H1 (cell line): ENCODE data around the gene PCDHGB6. TPM values are rescaled to one million over a fixed set of nuclear protein-coding genes. Genes with fewer than 3 reads are reported as not detected.

ENCODE experiments used
- CTCF ChIA-PET: fragments of 300-600 bp; sonication (Branson Sonifier 250); formaldehyde crosslinking; loops from one replicate; lab custom pipeline; 2021; ENCODE audit not compliant: partially characterized antibody; lab: Charles Lee
- POLR2A ChIA-PET: fragments of 300-600 bp; sonication (Branson Sonifier 250); formaldehyde crosslinking; loops from one replicate; lab custom pipeline; 2021; ENCODE audit warnings: inconsistent platforms; ENCODE audit not compliant: partially characterized antibody; lab: Charles Lee
- DNase-seq, 2 experiments: peaks; one replicate each; pipeline versions ENCODE4 v3.0.0 to v3.0.0-alpha.2; 2010 to 2022; ENCODE audit warnings: low spot score in 2 of 2, low read depth in 1 of 2, mixed read lengths in 1 of 2
- FAIRE-seq: peaks from 2 replicates; lab custom pipeline; 2011; peaks lifted over from hg19 to GRCh38; lab: Jason Lieb, UNC
- H2AFZ ChIP-seq: 2 replicates; pipeline ENCODE4 v1.8.1; 2012; ENCODE audit warnings: low read length, inconsistent platforms
- H2AK5ac ChIP-seq: 2 replicates; pipeline ENCODE4 v1.6.1; 2013; ENCODE audit warnings: low read depth, low read length
- H2BK120ac ChIP-seq: replicated peaks from 2 replicates; pipeline ENCODE3; 2013; ENCODE audit warnings: low read depth, low read length, inconsistent platforms
- H2BK12ac ChIP-seq: 2 replicates; pipeline ENCODE4 v1.6.1; 2013; ENCODE audit warnings: low read depth, low read length
- H2BK15ac ChIP-seq: 2 replicates; pipeline ENCODE4 v1.6.1; 2013; ENCODE audit warnings: low read length
- H2BK20ac ChIP-seq: 2 replicates; pipeline ENCODE4 v1.6.1; 2013; ENCODE audit warnings: low read length
- H2BK5ac ChIP-seq: 2 replicates; pipeline ENCODE4 v1.6.1; 2013; ENCODE audit warnings: low read depth, low read length
- H3K14ac ChIP-seq: 2 replicates; pipeline ENCODE4 v1.6.1; 2013; ENCODE audit warnings: inconsistent platforms; ENCODE audit not compliant: insufficient read length
- H3K18ac ChIP-seq: 2 replicates; pipeline ENCODE4 v1.6.1; 2013; ENCODE audit warnings: low read length; ENCODE audit errors: extremely low read depth
- H3K23ac ChIP-seq: 2 replicates; pipeline ENCODE4 v1.6.1; 2013; ENCODE audit warnings: inconsistent platforms; ENCODE audit not compliant: insufficient read length
- H3K23me2 ChIP-seq: 2 replicates; pipeline ENCODE4 v1.6.1; 2013; ENCODE audit warnings: low read depth, low read length
- H3K27ac ChIP-seq: 2 replicates; pipeline ENCODE4 v1.6.1; 2011; ENCODE audit warnings: low read depth, low read length, inconsistent platforms
- H3K27me3 ChIP-seq, 4 experiments: replicated peaks in 1 of 4; 1 replicate in 1 of 4; 2 replicates in 3 of 4; pipeline versions ENCODE4 v1.6.1 to v1.8.1; 2011 to 2013; ENCODE audit warnings: low read length in 3 of 4, mild to moderate bottlenecking in 3 of 4, inconsistent platforms in 2 of 4, mixed read lengths in 2 of 4, moderate library complexity in 1 of 4; ENCODE audit not compliant: control insufficient read depth in 3 of 4, insufficient read depth in 3 of 4; ENCODE audit errors: extremely low read depth in 1 of 4
- H3K36me3 ChIP-seq, 4 experiments: 2 replicates each; pipeline versions ENCODE4 v1.6.1 to v1.8.1; 2011 to 2013; ENCODE audit warnings: mild to moderate bottlenecking in 4 of 4, low read length in 3 of 4, moderate library complexity in 2 of 4, control low read depth in 1 of 4, inconsistent platforms in 1 of 4; ENCODE audit not compliant: insufficient read depth in 4 of 4, control insufficient read depth in 2 of 4
- H3K4ac ChIP-seq: replicated peaks from 2 replicates; pipeline ENCODE3; 2013; ENCODE audit warnings: low read length, low read depth, mixed read lengths, inconsistent platforms; ENCODE audit not compliant: insufficient read length
- H3K4me1 ChIP-seq, 4 experiments: replicated peaks in 1 of 4; 1 replicate in 1 of 4; 2 replicates in 3 of 4; pipeline versions ENCODE4 v1.6.1 to v1.8.1; 2011 to 2013; ENCODE audit warnings: low read length in 3 of 4, inconsistent platforms in 2 of 4, mixed read lengths in 1 of 4; ENCODE audit not compliant: insufficient read depth in 4 of 4, control insufficient read depth in 3 of 4
- H3K4me2 ChIP-seq, 2 experiments: 2 replicates each; pipeline versions ENCODE4 v1.6.1 to v1.8.1; 2011 to 2013; ENCODE audit warnings: low read depth in 2 of 2, low read length in 2 of 2, control low read depth in 1 of 2, inconsistent platforms in 1 of 2, mild to moderate bottlenecking in 1 of 2; ENCODE audit not compliant: insufficient read depth in 1 of 2
- H3K4me3 ChIP-seq, 4 experiments: fragments of 200-600, 300-600 bp in 1 of 4; sonication (generic), shearing (Covaris generic), sonication (Bioruptor Twin) in 1 of 4; 2 replicates each; pipeline versions ENCODE4 v1.5.1 to v1.8.1; 2011 to 2016; ENCODE audit warnings: low read length in 4 of 4, low read depth in 3 of 4, control low read depth in 2 of 4, inconsistent platforms in 2 of 4, mild to moderate bottlenecking in 2 of 4, mixed read lengths in 1 of 4, moderate library complexity in 1 of 4; ENCODE audit not compliant: insufficient read depth in 2 of 4; ENCODE audit errors: extremely low read depth in 1 of 4
- H3K56ac ChIP-seq: replicated peaks from 2 replicates; pipeline ENCODE3; 2013; ENCODE audit warnings: low read depth, mild to moderate bottlenecking, mixed read lengths, low read length, inconsistent platforms; ENCODE audit not compliant: insufficient read length
- H3K79me1 ChIP-seq: 2 replicates; pipeline ENCODE4 v1.6.1; 2013; ENCODE audit warnings: low read depth, low read length, control low read depth
- H3K79me2 ChIP-seq, 2 experiments: 2 replicates each; pipeline versions ENCODE4 v1.6.1 to v1.8.1; 2012 to 2013; ENCODE audit warnings: low read length in 2 of 2, mild to moderate bottlenecking in 2 of 2, inconsistent platforms in 1 of 2; ENCODE audit not compliant: insufficient read depth in 2 of 2, control insufficient read depth in 1 of 2
- H3K9ac ChIP-seq, 4 experiments: replicated peaks in 1 of 4; 1 replicate in 1 of 4; 2 replicates in 3 of 4; pipeline versions ENCODE4 v1.6.1 to v1.8.1; 2011 to 2013; ENCODE audit warnings: low read depth in 3 of 4, low read length in 3 of 4, control low read depth in 2 of 4, mild to moderate bottlenecking in 2 of 4, moderate library complexity in 2 of 4, inconsistent platforms in 1 of 4; ENCODE audit errors: extremely low read depth in 1 of 4
- H3K9me3 ChIP-seq, 2 experiments: 2 replicates each; pipeline versions ENCODE4 v1.6.1 to v1.8.1; 2012 to 2013; ENCODE audit warnings: mild to moderate bottlenecking in 2 of 2, moderate library complexity in 2 of 2, control low read depth in 1 of 2, inconsistent platforms in 1 of 2, low read depth in 1 of 2, low read length in 1 of 2, mixed read lengths in 1 of 2; ENCODE audit not compliant: insufficient read depth in 2 of 2
- H4K20me1 ChIP-seq, 2 experiments: replicated peaks in 1 of 2; 2 replicates each; pipeline versions ENCODE3 to v1.8.1; 2011 to 2013; ENCODE audit warnings: inconsistent platforms in 2 of 2, low read length in 2 of 2, mild to moderate bottlenecking in 1 of 2; ENCODE audit not compliant: insufficient read depth in 2 of 2, control insufficient read depth in 1 of 2
- H4K5ac ChIP-seq: 2 replicates; pipeline ENCODE4 v1.6.1; 2013; ENCODE audit warnings: low read length, low read depth, mixed read lengths, inconsistent platforms; ENCODE audit not compliant: insufficient read length
- H4K8ac ChIP-seq: 2 replicates; pipeline ENCODE4 v1.8.0; 2013; ENCODE audit warnings: mild to moderate bottlenecking, moderate library complexity, low read length, inconsistent platforms; ENCODE audit not compliant: insufficient read depth; ENCODE audit errors: extremely low read depth
- H4K91ac ChIP-seq: replicated peaks from 2 replicates; pipeline ENCODE3; 2013; ENCODE audit warnings: low read length, mixed read lengths, inconsistent platforms; ENCODE audit not compliant: insufficient read length
- EGR1 ChIP-seq: IDR thresholded peaks from 2 replicates; pipeline ENCODE4 v1.6.1; 2011; ENCODE audit warnings: low read depth, low read length, borderline replicate concordance
- KDM5A ChIP-seq: fragments of 200-600 bp; IDR thresholded peaks from 2 replicates; pipeline ENCODE4 v1.7.1; 2012; ENCODE audit warnings: mild to moderate bottlenecking, low read length, inconsistent platforms, mixed read lengths
- WGBS, 2 experiments: shearing (Covaris generic) in 1 of 2; methylation state at CpG; one replicate each; pipeline versions ENCODE4 v1.1.6 to v1.1.7; 2013 to 2015; ENCODE audit warnings: low lambda C conversion rate in 2 of 2, mixed read lengths in 2 of 2, inconsistent platforms in 1 of 2, low coverage in 1 of 2, missing lambda C conversion rate in 1 of 2; ENCODE audit not compliant: insufficient replicate concordance in 2 of 2, insufficient coverage in 1 of 2, insufficient read length in 1 of 2; ENCODE audit errors: extremely low coverage in 1 of 2, missing lambda C conversion rate in 1 of 2; 5-methylcytosine and 5-hydroxymethylcytosine counted together
- polyA plus RNA-seq, 7 experiments: library from polyadenylated mRNA; depleted of rRNA in 3 of 7; stranded (reverse) in 5 of 7; unstranded in 2 of 7; fragments of >200 nt in 5 of 7; fragments of 200-250 nt in 2 of 7; gene quantifications; 1 replicate in 5 of 7; 2 replicates in 1 of 7; 4 replicates in 1 of 7; pipeline versions ENCODE4 v1.2.1 to v1.2.3, GENCODE V29; 2011 to 2013; ENCODE audit warnings: missing spikeins in 2 of 7, mixed read lengths in 2 of 7
- total RNA-seq: library from RNA; stranded (reverse); fragmentation: NEBNext Ultra II Directional; extraction: Animal tissue kit (Norgen Biotek cat#: 25700); gene quantifications from 2 replicates; pipeline ENCODE4 v1.2.1, GENCODE V29; 2021

The PCDHGB6 gene
- total and polyA plus RNA-seq, 2 of the 8 experiments (the other 6 are each of a cell fraction or from before 2014, with no cell fraction given), result 3.4 to 4.1 TPM

GRCh38 chr5:141374627-141375026 is 33.2 kb upstream of the PCDHGB6 start:
- Histone ChIP-seq H4K91ac (no peak overlapping the region), H3K27ac (no peak overlapping the region), H3K23me2 (no peaks in the 10 kb centered on the region), H3K56ac (no peak overlapping the region), H2AFZ (no peak overlapping the region), H3K36me3 (peaks cover 0 to 3% (median 0%) of the 10 kb centered on the region in 4 experiments; a peak in 2 of 8 replicates), H2BK5ac (no peak overlapping the region), H3K4me3 (no peak overlapping the region), H3K18ac (no peak overlapping the region), H2BK15ac (no peak overlapping the region), H4K20me1 (no peaks in the 10 kb centered on the region), H3K23ac (no peak overlapping the region), H2BK120ac (no peak overlapping the region), H3K4me1 (no peaks in the 10 kb centered on the region), H2AK5ac (no peak overlapping the region), H3K4ac (no peak overlapping the region), H3K27me3 (no peaks in the 10 kb centered on the region), H4K8ac (no peak overlapping the region), H2BK12ac (no peak overlapping the region), H3K9ac (no peak overlapping the region), H3K79me2 (no peaks in the 10 kb centered on the region), H2BK20ac (no peak overlapping the region), H3K79me1 (no peaks in the 10 kb centered on the region), H3K4me2 (no peak overlapping the region), H3K14ac (no peak overlapping the region), H4K5ac (no peak overlapping the region), H3K9me3 (peaks cover 36 to 51% of the 10 kb centered on the region in 2 experiments; a peak in 3 of 4 replicates)
- CTCF ChIA-PET, result interaction anchor here (0.7 to 2.9 kb wide), 17 partner anchors 10 to 183 kb away, joined by 3 to 11 read pairs (median 4); partner anchors contain the start of genes PCDHGA10, PCDHGA5, PCDHGB2 and PCDHGB4
- WGBS, 2 experiments, result 93% methylated on average over 14 of the region's 14 CpGs; no CpG with 5 or more reads in 1 of the 2 experiments
- no peak for DNase-seq
- TF ChIP-seq KDM5A, result no peak
- no peak for TF ChIP-seq EGR1
- POLR2A ChIA-PET, result interaction anchor here (1.3 kb wide), 1 partner anchor 16 kb away, joined by 3 read pairs; no protein-coding TSS in a partner anchor
- FAIRE-seq, result no peak
